GM06990 (cell line): ENCODE results near the gene SUPT20H.
A peak's percentile ranks its signal among the peaks of the same experiment; 100 is the strongest.

Experiments used
- DNase-seq: peaks from one replicate; pipeline ENCODE4 v3.0.0-alpha.2; 2011; ENCODE audit not compliant: insufficient read length; ENCODE audit errors: extremely low read depth
- H3K27me3 ChIP-seq: replicated peaks from 2 replicates; pipeline ENCODE4 v1.6.0; 2011; ENCODE audit warnings: low read length; ENCODE audit not compliant: control insufficient read depth, insufficient read depth
- H3K36me3 ChIP-seq: 2 replicates; pipeline ENCODE4 v1.5.1; 2011; ENCODE audit warnings: low read length; ENCODE audit not compliant: control insufficient read depth, insufficient read depth
- H3K4me3 ChIP-seq: replicated peaks from 2 replicates; pipeline ENCODE4 v1.5.1; 2011; ENCODE audit warnings: low read depth, mild to moderate bottlenecking, control low read depth, low read length
- CTCF ChIP-seq: IDR thresholded peaks from 2 replicates; pipeline ENCODE4 v1.5.1; 2011; ENCODE audit warnings: low read length, control low read depth, mild to moderate bottlenecking, inconsistent platforms; ENCODE audit not compliant: insufficient read depth, poor library complexity, severe bottlenecking

The SUPT20H gene

GRCh38 chr13:36998624-36999041, 60.9 kb downstream of the SUPT20H start:
- Histone ChIP-seq H3K4me3 (peak overlapping the region; percentile 100), H3K27me3 (no peaks in the 10 kb centered on the region), H3K36me3 (peaks cover 7% of the 10 kb centered on the region)
- no peak for TF ChIP-seq CTCF
- peak; percentile 47 for DNase-seq

- TF ChIP-seq CTCF, result no peak
- no peak for DNase-seq
- H3K36me3 ChIP-seq, result peaks cover 12% of the 10 kb centered on the region
These were observed 61.6 kb downstream of the SUPT20H start for GRCh38 chr13:36997716-36998427.

DNA sequence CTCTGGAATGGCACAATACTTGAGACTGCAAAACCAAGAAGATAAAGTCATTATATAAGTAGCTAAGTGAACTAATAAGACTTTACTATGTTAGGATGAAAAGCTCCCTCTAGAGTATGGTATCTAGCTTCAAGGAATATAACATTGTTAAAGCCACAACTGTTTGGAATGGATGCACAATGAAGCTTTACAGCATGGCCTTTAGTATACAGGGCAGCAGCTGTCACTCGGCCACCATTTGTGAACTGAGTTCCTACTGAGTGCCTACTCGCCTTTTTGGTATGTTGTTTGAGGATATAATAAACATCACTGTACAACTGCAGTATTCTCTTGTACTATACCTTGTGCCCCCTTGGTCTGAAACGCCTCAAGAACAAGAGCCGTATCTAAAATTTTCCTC, 67.1 kb downstream of the SUPT20H start:
- Histone ChIP-seq H3K4me3 (no peak overlapping the region), H3K36me3 (peaks cover 26% of the 10 kb centered on the region), H3K27me3 (no peaks in the 10 kb centered on the region)
- no peak for DNase-seq
- no peak for TF ChIP-seq CTCF

More at GRCh38 chr13:36997716-36998427, 61.6 kb downstream of the SUPT20H start:
- Histone ChIP-seq H3K27me3 (no peaks in the 10 kb centered on the region), H3K4me3 (peak overlapping the region; percentile 100)

GRCh38 chr13:36986462-36987240, 72.8 kb downstream of the SUPT20H start:
- Histone ChIP-seq H3K4me3 (no peak overlapping the region), H3K36me3 (peaks cover 18% of the 10 kb centered on the region), H3K27me3 (no peaks in the 10 kb centered on the region)
- no peak for TF ChIP-seq CTCF
- no peak for DNase-seq

- H3K27me3 ChIP-seq, result no peaks in the 10 kb centered on the region
- peaks cover 4% of the 10 kb centered on the region; the same call in 1 of the 2 replicates for H3K36me3 ChIP-seq
- DNase-seq, result no peak
- H3K4me3 ChIP-seq, result no peak overlapping the region
- TF ChIP-seq CTCF, result peak; percentile 36
These were observed 78.2 kb downstream of the SUPT20H start for GRCh38 chr13:36981156-36981743.
